GM18526 (cell line): Measurements from ENCODE around the gene KCTD15.

Experiments
- POLR2A ChIP-seq: IDR thresholded peaks from 3 replicates; pipeline ENCODE4 v1.6.1; 2011; ENCODE audit not compliant: insufficient read length; ENCODE audit errors: extremely low read depth

Gene KCTD15

GRCh38 chr19:33814181-33815165 lies 17.8 kb downstream of the KCTD15 start:
- no peak for TF ChIP-seq POLR2A

GRCh38 chr19:33815380-33816340 lies 19.0 kb downstream of the KCTD15 start:
- no peak for TF ChIP-seq POLR2A

DNA sequence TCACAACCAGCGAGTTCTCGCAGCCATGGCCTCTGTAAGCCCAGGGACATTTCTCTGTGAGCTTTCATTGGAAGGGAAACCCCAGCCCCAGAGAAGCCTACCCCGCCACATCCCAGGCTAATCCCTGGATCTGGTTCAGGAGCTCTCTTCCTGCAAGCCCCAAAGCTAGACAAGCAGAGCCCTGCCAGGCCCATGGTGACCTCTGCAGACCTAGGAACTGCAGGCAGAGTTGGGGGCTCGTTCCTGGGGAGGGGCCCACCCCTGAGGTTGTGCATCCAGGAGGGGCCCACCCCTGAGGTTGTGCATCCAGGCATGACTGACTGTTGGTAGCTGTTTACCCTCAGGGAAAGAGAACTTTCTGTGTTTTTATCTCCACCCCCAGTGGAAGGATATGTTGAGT lies 21.7 kb downstream of the KCTD15 start:
- no peak for TF ChIP-seq POLR2A

DNA sequence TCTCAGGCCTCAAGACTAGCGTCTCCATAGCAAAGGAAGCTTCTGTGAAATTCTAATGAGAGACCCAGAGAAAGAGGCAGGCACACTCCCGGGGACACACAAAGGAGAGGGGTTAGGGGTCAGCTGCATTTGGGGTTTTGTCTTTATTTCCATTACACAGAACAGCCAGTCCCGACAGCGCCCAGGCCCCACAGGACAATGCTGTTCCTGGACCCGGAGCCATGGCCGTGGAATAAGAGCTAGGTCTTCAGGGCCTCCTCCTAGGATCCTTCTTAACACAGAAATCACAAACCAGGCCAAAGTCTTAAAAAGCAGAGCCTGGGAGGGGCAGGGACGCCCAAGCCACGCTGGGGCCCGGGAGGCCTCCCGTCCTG lies 22.8 kb downstream of the KCTD15 start:
- TF ChIP-seq POLR2A = no peak

DNA sequence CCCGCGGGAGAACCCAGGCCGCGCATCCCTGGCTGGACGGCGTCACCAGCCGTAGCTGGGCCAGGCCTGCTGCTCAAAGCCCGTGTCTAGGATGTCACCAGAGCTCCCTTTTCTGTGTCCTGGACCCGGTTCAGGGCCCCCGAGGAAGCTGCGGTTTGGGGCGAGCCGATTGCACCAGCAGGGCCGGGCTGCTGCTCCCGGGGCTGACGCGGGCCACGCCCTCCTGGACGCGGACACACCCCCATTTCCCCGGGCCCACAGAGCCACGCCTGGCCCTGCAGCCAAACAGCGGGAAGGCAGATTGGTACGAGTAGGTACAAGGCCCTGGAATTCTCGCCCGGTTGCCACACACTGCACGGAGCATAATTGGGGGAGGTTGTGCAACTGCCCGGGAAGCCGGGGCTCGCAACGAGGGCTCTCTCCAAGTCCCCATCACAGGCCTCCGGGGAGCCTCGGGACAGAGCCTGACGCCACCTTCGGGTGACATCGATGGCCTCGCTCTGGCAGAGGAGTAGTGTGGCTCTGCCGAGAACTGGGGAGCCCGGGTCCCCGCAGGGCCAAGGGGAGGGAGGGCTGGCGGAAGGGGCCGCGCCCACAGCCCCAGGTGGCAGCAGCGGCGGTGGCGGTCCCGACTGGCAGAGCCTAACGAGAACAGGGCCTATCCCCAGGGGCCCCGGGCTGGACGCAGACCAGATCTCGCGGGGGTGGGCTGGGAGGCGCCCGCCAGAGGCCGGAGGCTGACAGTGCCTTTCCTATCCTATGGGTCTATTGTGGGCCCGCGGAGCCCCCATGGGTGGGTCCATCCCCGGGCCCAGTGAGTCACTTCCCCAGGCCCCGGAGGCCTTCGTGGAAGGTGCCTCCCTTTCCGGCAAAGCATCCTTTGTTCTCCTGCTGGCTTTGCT lies 23.5 kb downstream of the KCTD15 start:
- no peak for TF ChIP-seq POLR2A

- no peak for TF ChIP-seq POLR2A
Measured at GRCh38 chr19:33821871-33822270, 25.2 kb downstream of the KCTD15 start.

DNA sequence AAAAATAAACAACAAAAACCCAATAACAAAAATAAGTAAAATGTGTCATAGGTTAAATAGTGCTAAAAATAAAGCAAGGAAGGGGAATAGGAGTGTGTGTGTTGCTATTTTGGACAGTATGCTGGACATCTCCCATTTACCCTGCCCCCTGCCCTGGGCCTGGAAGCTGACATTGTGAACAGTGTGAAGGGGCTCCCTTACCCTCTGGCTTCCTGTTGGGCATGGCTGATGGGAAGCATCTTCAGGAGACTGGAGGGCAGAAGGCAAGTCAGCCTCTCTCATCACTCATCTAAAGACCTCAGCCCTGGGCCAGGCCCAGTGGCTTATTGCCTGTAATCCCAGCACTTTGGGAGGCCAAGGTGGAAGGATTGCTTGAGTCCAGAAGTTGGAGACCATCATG lies 26.7 kb downstream of the KCTD15 start:
- TF ChIP-seq POLR2A = no peak

GRCh38 chr19:33825556-33825955 lies 28.9 kb downstream of the KCTD15 start:
- no peak for TF ChIP-seq POLR2A

GRCh38 chr19:33826521-33826920 lies 29.9 kb downstream of the KCTD15 start:
- no peak for TF ChIP-seq POLR2A

GRCh38 chr19:33828266-33829075 lies 31.8 kb downstream of the KCTD15 start:
- TF ChIP-seq POLR2A = no peak

DNA sequence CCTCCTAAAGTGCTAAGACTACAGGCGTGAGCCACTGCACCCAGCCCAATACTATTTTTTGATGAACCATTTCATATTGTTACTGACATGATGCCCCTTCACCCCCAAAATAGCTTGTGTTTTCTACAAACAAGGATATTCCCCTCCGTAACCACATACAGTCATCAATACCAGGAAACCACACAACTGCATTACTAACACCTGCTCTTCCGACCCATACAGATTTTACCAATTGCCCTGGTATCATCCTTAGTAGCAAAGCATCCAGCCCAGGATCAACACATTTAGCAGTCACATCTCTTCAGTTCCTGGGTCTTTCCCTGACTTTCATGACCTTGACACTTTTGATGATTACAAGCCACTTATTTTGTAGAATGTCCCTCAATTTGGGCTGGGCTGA lies 33.6 kb downstream of the KCTD15 start:
- TF ChIP-seq POLR2A = no peak

GRCh38 chr19:33831825-33832224 lies 35.2 kb downstream of the KCTD15 start:
- TF ChIP-seq POLR2A = no peak

- TF ChIP-seq POLR2A = no peak
Measured at GRCh38 chr19:33832633-33833032, 36.0 kb downstream of the KCTD15 start.

DNA sequence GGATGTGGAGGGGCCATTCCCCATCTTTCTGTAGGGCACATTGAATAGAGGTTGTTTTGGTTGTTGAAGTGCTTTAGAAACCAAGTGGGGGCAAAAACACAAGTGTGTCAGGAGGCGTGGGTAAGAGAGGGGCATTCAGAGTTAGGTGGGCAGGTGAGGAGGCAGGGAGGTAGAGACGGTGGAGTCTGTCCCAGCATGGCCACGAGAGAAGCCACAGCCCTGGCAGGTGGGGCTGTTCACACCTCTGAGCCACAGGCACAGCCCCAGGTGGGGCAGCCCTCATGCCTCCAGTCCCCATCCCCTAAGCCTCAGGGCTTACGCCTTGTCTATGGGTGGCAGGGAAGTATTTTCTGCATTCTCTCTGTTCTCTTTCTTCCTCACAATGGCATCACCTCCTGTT lies 43.7 kb downstream of the KCTD15 start:
- TF ChIP-seq POLR2A = no peak

GRCh38 chr19:33840783-33841182 lies 44.1 kb downstream of the KCTD15 start:
- TF ChIP-seq POLR2A = no peak
